Effector memory CD4-positive, alpha-beta T cell (primary cell): ENCODE data around the gene DUSP19.

Source experiments
- DNase-seq, 3 donors: peaks; one replicate each; pipeline ENCODE4 v3.0.0-alpha.2; 2020
- H3K27ac ChIP-seq: 2 replicates; pipeline ENCODE4 v1.7.0; 2013; ENCODE audit warnings: mild to moderate bottlenecking, low read length, moderate library complexity; ENCODE audit not compliant: insufficient read depth, poor library complexity, severe bottlenecking
- H3K27me3 ChIP-seq: replicated peaks from 2 replicates; pipeline ENCODE4 v1.7.0; 2013; ENCODE audit warnings: mild to moderate bottlenecking, low read length; ENCODE audit not compliant: insufficient read depth, control insufficient read depth, poor library complexity, severe bottlenecking
- H3K36me3 ChIP-seq: 2 replicates; pipeline ENCODE4 v1.7.0; 2013; ENCODE audit warnings: mild to moderate bottlenecking, low read length, moderate library complexity; ENCODE audit not compliant: control insufficient read depth, insufficient read depth
- H3K4me1 ChIP-seq: 2 replicates; pipeline ENCODE4 v1.7.0; 2013; ENCODE audit warnings: low read length, mild to moderate bottlenecking; ENCODE audit not compliant: control insufficient read depth, insufficient read depth, poor library complexity, severe bottlenecking
- H3K4me3 ChIP-seq: 2 replicates; pipeline ENCODE4 v1.7.0; 2013; ENCODE audit warnings: low read length, low read depth, mild to moderate bottlenecking; ENCODE audit not compliant: insufficient read depth, poor library complexity, severe bottlenecking
- H3K9me3 ChIP-seq: 2 replicates; pipeline ENCODE4 v1.7.0; 2013; ENCODE audit warnings: mild to moderate bottlenecking, low read length, moderate library complexity; ENCODE audit not compliant: control insufficient read depth

Gene DUSP19

GRCh38 chr2:183124222-183124956 is 45.8 kb downstream of the DUSP19 start, which contains the start of gene NUP35:
Gene NUP35, plus strand, starts transcription at chr2:183124443. Its CDS starts 15 bp downstream, at chr2:183124458.
- DNase-seq = peak; percentile 69 to 80 (median 70)
- Histone ChIP-seq H3K9me3 (no peaks in the 10 kb centered on the region), H3K36me3 (no peaks in the 10 kb centered on the region), H3K4me3 (peak within 1 kb of the TSS; percentile 69), H3K27ac (peak within 1 kb of the TSS; percentile 69), H3K27me3 (no peaks in the 10 kb centered on the region), H3K4me1 (no peaks in the 10 kb centered on the region)

GRCh38 chr2:183124957-183125255 is 46.4 kb downstream of the DUSP19 start:
- no peaks in the 10 kb centered on the region for H3K36me3 ChIP-seq
- no peak for DNase-seq

GRCh38 chr2:183125659-183126341 is 47.3 kb downstream of the DUSP19 start:
- H3K36me3 ChIP-seq = peaks cover 5% of the 10 kb centered on the region
- no peaks in the 10 kb centered on the region for H3K9me3 ChIP-seq
- no peak for DNase-seq
- no peak overlapping the region for H3K4me3 ChIP-seq
- H3K27ac ChIP-seq = no peak overlapping the region
- H3K4me1 ChIP-seq = no peaks in the 10 kb centered on the region
- no peaks in the 10 kb centered on the region for H3K27me3 ChIP-seq

More at GRCh38 chr2:183124957-183125255, 46.4 kb downstream of the DUSP19 start:
- no peaks in the 10 kb centered on the region for H3K27me3 ChIP-seq
- no peaks in the 10 kb centered on the region for H3K9me3 ChIP-seq
- peak overlapping the region; percentile 69 for H3K27ac ChIP-seq
- peak overlapping the region; percentile 69 for H3K4me3 ChIP-seq
- H3K4me1 ChIP-seq = no peaks in the 10 kb centered on the region

- Histone ChIP-seq H3K4me1 (no peaks in the 10 kb centered on the region), H3K9me3 (no peaks in the 10 kb centered on the region), H3K36me3 (peaks cover 5% of the 10 kb centered on the region), H3K27me3 (no peaks in the 10 kb centered on the region), H3K27ac (no peak overlapping the region), H3K4me3 (no peak overlapping the region)
- no peak for DNase-seq
These were observed 48.1 kb downstream of the DUSP19 start for GRCh38 chr2:183126635-183127034.

GRCh38 chr2:183134016-183134415 is 55.5 kb downstream of the DUSP19 start:
- Histone ChIP-seq H3K27ac (no peak overlapping the region), H3K4me3 (no peak overlapping the region), H3K9me3 (no peaks in the 10 kb centered on the region), H3K36me3 (peaks cover 5% of the 10 kb centered on the region), H3K4me1 (no peaks in the 10 kb centered on the region), H3K27me3 (no peaks in the 10 kb centered on the region)
- no peak for DNase-seq

GRCh38 chr2:183148955-183149354 is 70.4 kb downstream of the DUSP19 start:
- Histone ChIP-seq H3K4me3 (no peak overlapping the region), H3K36me3 (peaks cover 19% of the 10 kb centered on the region), H3K27ac (no peak overlapping the region), H3K9me3 (no peaks in the 10 kb centered on the region), H3K27me3 (no peaks in the 10 kb centered on the region), H3K4me1 (no peaks in the 10 kb centered on the region)
- DNase-seq = no peak

- Histone ChIP-seq H3K36me3 (peaks cover 13% of the 10 kb centered on the region), H3K4me3 (no peak overlapping the region), H3K27me3 (no peaks in the 10 kb centered on the region), H3K27ac (no peak overlapping the region), H3K4me1 (no peaks in the 10 kb centered on the region), H3K9me3 (no peaks in the 10 kb centered on the region)
- no peak for DNase-seq
These were observed 70.9 kb downstream of the DUSP19 start for GRCh38 chr2:183149489-183149888.
